GM12872 (cell line): ENCODE data around the gene SIL1.

ENCODE experiments used
- CTCF ChIP-seq: IDR thresholded peaks from 3 replicates; pipeline ENCODE4 v1.5.1; 2011; ENCODE audit warnings: low read depth, mild to moderate bottlenecking, low read length, moderate library complexity; ENCODE audit not compliant: insufficient read depth

SIL1 gene

GRCh38 chr5:139178589-139178917 lies 19.6 kb downstream of the SIL1 start:
- no peak for TF ChIP-seq CTCF

GRCh38 chr5:139177809-139178588 lies 20.2 kb downstream of the SIL1 start:
- TF ChIP-seq CTCF = no peak

- TF ChIP-seq CTCF = no peak
These were observed 26.3 kb downstream of the SIL1 start for GRCh38 chr5:139171779-139172404.

- TF ChIP-seq CTCF = no peak
These were observed 30.0 kb downstream of the SIL1 start for GRCh38 chr5:139167952-139168720.

- TF ChIP-seq CTCF = no peak
These were observed 30.6 kb downstream of the SIL1 start for GRCh38 chr5:139167533-139167932.

GRCh38 chr5:139167063-139167462 lies 31.1 kb downstream of the SIL1 start:
- TF ChIP-seq CTCF = no peak

GRCh38 chr5:139164020-139164419 lies 34.1 kb downstream of the SIL1 start:
- no peak for TF ChIP-seq CTCF
